ENCODE data around the gene IDE.
"Not testable (repeated sequence)": the region's sequence is repeated elsewhere in the genome, so short reads cannot be mapped to it uniquely, and the experiment has no call there.

Gene IDE

DNA sequence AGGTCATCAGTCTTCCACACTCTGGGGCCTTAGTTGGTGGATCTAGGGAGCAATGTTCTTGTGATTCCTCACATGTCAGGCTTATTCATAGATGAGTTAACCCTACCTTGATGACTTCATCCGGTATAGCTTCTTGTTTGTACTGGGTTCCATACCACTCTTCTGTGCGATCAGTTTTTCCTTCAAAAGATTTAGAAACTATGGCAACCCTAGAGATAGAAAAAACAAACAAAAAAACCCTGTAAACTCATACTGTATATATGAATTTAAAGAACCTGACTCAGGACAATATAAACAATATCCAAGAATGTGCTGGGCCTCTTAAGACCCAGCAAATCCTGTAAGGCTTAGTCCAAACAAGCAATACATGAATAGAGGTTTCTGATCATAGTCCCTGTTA lies 83.5 kb downstream of the IDE start:
- no peak for DNase-seq (ENCODE audit: low read depth)

DNA sequence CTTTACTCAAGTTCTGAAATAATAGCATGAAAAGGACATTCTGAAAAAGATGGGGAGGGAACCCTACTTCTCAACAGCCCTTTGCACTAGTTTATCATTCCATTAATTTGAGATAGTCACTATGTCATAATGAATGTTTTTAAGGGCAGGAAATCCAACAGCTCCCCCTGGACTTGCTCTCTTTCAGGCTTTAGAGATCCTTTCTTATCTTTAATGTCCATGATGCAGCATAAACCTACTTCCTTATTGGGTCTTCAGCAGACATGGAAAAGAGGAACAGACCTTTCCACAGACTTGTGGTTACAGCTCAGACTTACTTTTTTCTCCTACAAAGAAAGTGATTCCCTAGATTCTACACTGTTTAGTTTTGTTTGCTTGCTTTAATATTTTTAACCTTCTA lies 87.3 kb downstream of the IDE start:
- DNase-seq (ENCODE audit: low read depth) = no peak

GRCh38 chr10:92483539-92483938 lies 90.4 kb downstream of the IDE start:
- DNase-seq (ENCODE audit: low read depth) = no peak

DNA sequence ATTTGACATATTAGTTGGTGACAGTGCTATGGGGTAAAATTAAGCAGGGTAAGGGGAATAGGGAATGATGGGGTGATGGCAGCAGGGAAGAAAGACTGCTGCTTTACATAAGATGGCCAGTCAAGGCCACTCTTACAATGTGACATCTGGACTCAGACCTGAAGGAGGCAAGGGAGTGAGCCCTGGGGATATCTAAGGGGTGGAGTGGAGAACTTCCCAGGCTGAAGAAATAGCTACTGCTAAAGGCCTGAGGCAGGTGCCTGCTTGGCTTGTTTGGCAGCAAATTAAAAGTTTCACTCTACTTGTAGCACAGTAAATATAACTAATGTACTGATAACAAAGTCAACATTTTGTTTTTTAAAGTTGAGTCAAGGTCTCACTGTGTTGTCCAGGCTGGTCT lies 93.5 kb downstream of the IDE start:
- DNase-seq (ENCODE audit: low read depth) = no peak

GRCh38 chr10:92479547-92479946 lies 94.3 kb downstream of the IDE start:
- no peak for DNase-seq (ENCODE audit: low read depth)

DNA sequence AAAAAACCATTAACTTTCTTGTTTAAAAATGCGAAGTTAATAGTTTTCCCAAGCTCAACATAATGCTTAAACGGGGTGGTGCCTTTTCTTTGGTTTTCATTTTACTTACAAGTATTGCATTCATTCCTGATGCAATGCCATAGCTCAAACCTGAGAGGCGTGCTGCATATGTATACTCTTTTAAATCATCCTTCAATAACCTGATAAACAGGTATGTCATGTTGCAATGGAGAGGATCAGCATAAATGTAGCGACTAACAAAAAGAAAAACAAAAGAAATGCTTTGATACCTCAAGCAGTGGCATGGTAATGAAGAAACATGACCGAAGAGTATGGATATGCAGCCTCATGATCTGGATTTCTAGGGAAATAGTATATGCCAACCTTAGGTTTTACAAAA lies 95.4 kb downstream of the IDE start:
- no peak for DNase-seq (ENCODE audit: low read depth)

DNA sequence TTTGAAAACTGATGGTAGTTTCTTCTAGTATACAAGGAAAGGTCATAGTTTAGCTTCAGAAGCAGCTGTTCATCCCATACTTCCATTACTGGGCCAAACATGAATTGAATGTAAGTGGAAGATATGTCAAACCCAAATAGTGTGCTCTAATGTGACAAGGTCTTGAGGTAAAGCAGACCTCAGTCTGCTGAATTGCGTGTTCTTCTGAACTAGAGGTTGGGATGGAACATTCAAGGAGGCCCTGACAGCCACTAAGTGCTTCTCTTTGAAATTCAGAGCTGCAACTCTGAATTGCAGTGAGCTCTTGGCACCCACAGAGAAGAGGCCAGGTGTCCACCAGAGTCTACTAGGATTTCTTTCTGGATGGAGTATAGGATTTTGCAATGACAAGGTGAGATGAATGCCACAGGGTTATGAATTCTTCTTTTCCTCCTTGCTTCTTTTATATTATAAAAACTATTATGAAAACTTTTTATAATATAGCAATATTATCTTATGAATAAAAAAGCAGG lies 98.5 kb downstream of the IDE start:
- no peak for DNase-seq (ENCODE audit: low read depth)

DNA sequence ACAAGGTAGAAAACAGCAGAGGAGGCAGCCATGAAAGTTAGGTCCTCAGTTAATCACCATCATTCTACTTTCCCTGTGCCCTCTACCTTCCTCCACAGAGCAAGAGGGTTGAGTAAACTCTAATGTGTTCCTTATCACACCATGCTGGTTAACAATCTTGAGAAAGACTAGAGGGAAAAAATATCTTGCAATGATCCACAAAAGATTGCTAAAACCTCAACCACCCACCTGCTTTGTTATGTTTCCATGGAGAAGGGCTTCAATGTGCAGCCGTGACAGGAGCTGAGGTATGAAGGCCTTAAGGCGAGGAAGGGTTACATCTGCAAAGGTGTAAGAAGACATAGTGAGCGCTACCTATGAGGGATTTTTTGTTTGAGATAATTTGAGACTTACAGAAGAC lies 103.9 kb downstream of the IDE start:
- no peak for DNase-seq (ENCODE audit: low read depth)

- DNase-seq (ENCODE audit: low read depth) = no peak
Measured at GRCh38 chr10:92464364-92464763, 109.5 kb downstream of the IDE start.

DNA sequence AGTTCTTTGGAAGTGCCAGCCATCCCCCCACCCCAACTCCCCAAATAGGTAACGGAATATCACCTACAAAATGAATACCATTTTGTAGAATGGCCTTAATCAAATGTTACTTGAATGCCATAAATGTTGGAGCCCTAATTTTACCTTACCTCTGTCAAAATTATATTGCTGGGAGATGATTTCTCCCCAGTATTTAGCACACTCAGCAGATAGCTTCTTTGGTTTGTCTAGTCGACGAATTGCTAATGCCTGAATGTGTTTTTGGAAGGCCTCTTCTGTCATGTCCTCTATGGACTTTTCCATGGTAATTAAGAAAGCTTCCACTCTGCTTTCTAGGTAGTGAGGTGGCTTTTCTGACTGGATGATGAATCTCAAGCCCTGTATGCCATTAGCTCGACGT lies 110.3 kb downstream of the IDE start:
- no peak for DNase-seq (ENCODE audit: low read depth)

DNA sequence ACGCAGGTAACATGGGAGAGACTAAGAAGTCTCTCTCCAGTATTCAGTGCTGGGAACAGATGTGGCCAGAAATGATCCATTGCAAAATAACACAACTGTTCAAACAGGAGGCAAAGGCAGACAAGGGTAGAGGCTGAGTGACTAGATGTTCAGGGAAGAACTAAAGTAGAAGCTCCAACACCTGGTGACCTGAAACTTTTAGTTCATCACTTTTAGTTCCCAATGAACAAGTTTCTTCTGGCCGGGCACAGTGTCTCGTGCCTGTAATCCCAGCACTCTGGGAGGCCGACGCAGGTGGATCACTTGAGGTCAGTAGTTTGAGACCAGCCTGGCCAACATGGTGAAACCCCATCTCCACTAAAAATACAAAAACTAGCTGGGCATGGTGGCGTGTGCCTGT lies 118.9 kb downstream of the IDE start:
- not testable (repeated sequence) for DNase-seq (ENCODE audit: low read depth)

GRCh38 chr10:92452313-92452712 lies 121.6 kb downstream of the IDE start:
- no peak for DNase-seq (ENCODE audit: low read depth)

DNA sequence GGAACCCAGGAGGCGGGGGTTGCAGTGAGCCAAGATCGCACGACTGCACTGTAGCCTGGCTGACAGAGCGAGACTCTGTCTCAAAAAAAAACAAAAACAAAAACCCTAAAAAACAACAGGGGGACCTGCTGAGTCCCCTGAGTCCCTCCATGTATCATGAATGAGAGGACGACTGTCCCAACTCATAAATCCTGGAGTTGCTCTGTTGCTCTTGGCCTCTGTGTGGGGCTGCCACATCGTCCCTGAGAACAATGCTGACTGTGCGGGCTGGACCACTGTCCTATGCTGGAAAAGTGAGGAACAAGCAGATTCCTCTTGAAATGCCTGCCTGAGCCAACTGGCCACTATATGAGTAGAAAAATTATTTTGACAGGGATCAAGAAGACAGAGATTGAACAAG lies 122.5 kb downstream of the IDE start:
- DNase-seq (ENCODE audit: low read depth) = no peak

DNA sequence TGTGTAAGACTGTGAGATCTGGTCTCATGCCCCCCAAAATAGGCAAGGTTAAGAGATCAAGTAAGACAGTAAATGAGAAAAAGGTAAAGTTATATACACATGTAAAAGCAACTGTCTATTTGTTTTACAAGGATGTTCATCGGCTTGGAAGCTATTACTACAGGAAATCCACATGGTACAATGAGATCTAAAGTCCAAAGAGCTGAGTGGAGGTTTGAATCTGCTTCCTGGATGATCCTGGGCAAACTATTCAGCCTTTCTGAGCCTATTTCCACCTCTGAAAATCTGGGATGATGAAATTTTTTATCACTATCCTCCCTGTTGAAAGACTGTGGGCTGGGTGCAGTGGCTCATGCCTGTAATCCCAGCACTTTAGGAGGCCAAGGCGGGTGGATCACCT lies 123.0 kb downstream of the IDE start:
- no peak for DNase-seq (ENCODE audit: low read depth)

GRCh38 chr10:92440578-92440977 lies 133.3 kb downstream of the IDE start:
- DNase-seq (ENCODE audit: low read depth) = no peak

- no peak for DNase-seq (ENCODE audit: low read depth)
Measured at GRCh38 chr10:92438220-92438619, 135.7 kb downstream of the IDE start.

GRCh38 chr10:92436611-92437010 lies 137.3 kb downstream of the IDE start:
- no peak for DNase-seq (ENCODE audit: low read depth)

- not testable (repeated sequence) for DNase-seq (ENCODE audit: low read depth)
Measured at GRCh38 chr10:92436065-92436464, 137.8 kb downstream of the IDE start.

DNA sequence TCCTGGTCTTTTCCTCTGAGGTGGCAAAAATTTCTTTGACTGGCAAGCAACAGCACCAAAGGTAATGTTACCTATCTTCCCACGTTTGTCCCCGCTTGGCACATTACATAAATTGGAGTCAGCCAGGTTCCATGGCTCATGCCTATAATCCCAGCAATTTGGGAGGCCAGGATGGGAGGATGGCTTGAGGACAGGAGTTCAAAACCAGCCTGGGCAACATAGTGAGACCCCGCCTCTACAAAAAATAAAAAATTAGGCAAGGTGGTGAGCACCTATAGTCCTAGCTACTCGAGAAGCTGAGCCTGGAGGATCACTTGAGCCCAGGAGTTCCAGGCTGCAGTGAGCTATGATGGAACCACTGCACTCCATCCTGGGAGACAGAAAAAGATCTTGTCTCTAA lies 139.5 kb downstream of the IDE start:
- no peak for DNase-seq (ENCODE audit: low read depth)

DNA sequence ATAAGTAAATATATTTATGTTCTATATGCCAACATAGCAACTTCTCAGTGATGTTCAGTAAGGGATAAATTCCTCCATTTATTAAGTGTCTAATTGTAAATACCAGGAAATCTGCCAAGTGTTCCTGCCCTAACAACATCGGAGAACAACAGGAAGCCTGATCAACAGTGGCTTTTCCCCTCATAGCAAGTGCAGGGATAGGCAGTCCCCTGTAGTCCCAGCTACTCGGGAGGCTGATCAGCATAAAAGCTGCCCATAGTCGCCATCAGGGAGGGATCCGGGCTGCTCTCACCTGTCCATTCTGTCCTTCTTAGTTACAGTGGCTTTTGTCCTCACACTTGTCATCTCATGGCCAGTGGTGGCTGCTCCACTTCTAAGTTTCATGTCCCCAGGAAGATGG lies 141.3 kb downstream of the IDE start:
- no peak for DNase-seq (ENCODE audit: low read depth)

GRCh38 chr10:92430103-92430502 lies 143.8 kb downstream of the IDE start:
- no peak for DNase-seq (ENCODE audit: low read depth)

DNA sequence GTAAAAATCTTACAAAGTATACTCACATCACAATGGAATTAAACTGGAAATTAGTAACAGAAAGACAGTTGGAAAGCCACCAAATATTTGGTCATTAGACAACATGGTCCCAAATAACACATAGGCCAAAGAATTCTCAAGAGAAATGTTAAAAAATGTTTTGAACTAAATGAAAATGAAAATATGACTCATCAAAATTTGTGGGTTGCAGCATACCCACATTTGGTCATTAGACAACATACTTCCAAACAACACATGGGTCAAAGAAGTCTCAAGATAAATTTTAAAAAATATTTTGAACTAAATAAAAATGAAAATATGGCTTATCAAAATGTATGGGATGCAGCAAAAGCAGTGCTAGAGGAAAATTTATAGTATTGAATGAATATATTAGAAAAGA lies 152.3 kb downstream of the IDE start:
- no peak for DNase-seq (ENCODE audit: low read depth)

DNA sequence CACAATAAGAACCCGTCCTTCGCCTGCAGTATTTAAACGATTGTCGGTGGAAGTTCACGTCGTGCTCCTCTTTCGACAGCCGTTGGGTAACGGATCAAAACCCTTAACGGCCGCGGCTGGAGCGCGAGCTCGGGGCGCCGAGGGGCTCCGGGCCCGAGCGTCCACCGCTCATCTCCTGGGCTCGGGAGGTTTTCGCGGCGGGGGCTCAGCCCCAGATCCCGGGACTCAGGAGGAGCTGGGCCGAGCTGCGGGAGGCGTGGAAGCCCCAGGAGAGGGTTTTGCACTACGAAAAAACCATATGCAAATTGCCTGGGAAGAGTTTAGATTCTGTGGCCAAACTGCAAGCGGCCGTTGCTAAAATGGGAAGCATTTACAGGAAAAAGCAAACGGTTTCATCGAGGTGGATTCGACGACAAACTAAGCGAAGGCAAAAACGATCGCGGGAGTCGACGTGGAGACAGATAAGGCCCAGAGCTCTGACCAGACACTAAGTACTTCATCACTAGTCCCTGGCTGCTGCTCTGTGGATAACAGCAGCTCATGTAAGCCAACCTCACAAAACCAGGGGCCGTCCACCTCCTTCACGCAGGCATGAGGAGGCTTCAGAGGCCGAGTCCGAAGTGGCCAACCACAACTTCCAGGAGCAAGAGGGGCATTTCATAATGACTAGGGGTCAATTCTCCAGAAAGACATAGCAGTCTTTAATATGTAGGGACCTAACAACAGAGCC lies 153.2 kb downstream of the IDE start:
- DNase-seq (ENCODE audit: low read depth) = no peak
